K562 (cell line): ENCODE data around the gene GMIP. TPM values are rescaled to one million over a fixed set of nuclear protein-coding genes. Genes with fewer than 3 reads are reported as not detected.

Experiments
- ATAC-seq: fragments of 200-7000 bp; cut with Tn5 transposase; 3 replicates; pipeline ENCODE4 v1.9.1; 2020; ENCODE audit warnings: moderate library complexity
- BruUV-seq: library from RNA; stranded (reverse); fragments of 400-500 nt; replicated peaks from 2 replicates; lab custom pipeline; 2021; lab: Mats Ljungman, UMichigan
- CTCF ChIA-PET: fragments of 300-600 bp; formaldehyde crosslinking; extraction: SDS; loops from one replicate; lab custom pipeline; 2021; ENCODE audit warnings: low intra/inter-chr PET ratio; lab: Yijun Ruan, JAX
- POLR2A ChIA-PET: fragments of 300-600, 350-650 bp; sonication (Branson Sonifier 250); formaldehyde crosslinking; extraction: SDS; loops from one replicate; lab custom pipeline; 2021; ENCODE audit warnings: antibody characterized with exemption, inconsistent platforms; lab: Yijun Ruan, JAX
- DNase-seq, 4 experiments: peaks; one replicate each; pipeline versions ENCODE4 v3.0.0 to v3.0.0-alpha.2; 2011 to 2018; ENCODE audit warnings: low spot score in 3 of 4, mixed read lengths in 3 of 4; ENCODE audit errors: extremely low read depth in 1 of 4
- FAIRE-seq: peaks from 2 replicates; lab custom pipeline; 2011; peaks lifted over from hg19 to GRCh38; lab: Jason Lieb, UNC
- H2AFZ ChIP-seq: 2 replicates; pipeline ENCODE4 v1.6.0; 2011; ENCODE audit warnings: low read depth, low read length, control low read depth, inconsistent platforms
- H3K27ac ChIP-seq: fragments of 200-600 bp; 3 replicates; pipeline ENCODE4 v1.8.0; 2011; ENCODE audit warnings: low read depth, mild to moderate bottlenecking, control low read depth, inconsistent platforms, low read length, moderate library complexity, mixed read lengths; ENCODE audit errors: extremely low read depth
- H3K27me3 ChIP-seq, 2 experiments: fragments of 300-600 bp in 1 of 2; 2 replicates in 1 of 2; 3 replicates in 1 of 2; pipeline versions ENCODE4 v1.6.0 to v1.8.0; 2011; ENCODE audit warnings: inconsistent platforms in 2 of 2, low read length in 2 of 2, mild to moderate bottlenecking in 1 of 2, mixed read lengths in 1 of 2, moderate library complexity in 1 of 2; ENCODE audit not compliant: control insufficient read depth in 2 of 2, insufficient read depth in 2 of 2
- H3K36me3 ChIP-seq: fragments of 300-600 bp; 3 replicates; pipeline ENCODE4 v1.8.0; 2011; ENCODE audit warnings: mild to moderate bottlenecking, low read length, inconsistent platforms; ENCODE audit not compliant: control insufficient read depth, insufficient read depth
- H3K4me1 ChIP-seq, 2 experiments: fragments of 200-600 bp in 1 of 2; replicated peaks in 1 of 2; 2 replicates in 1 of 2; 3 replicates in 1 of 2; pipeline versions ENCODE4 v1.5.1 to v1.8.0; 2011; ENCODE audit warnings: inconsistent platforms in 2 of 2, low read length in 2 of 2, mild to moderate bottlenecking in 1 of 2, mixed read lengths in 1 of 2, moderate library complexity in 1 of 2; ENCODE audit not compliant: control insufficient read depth in 2 of 2, insufficient read depth in 2 of 2
- H3K4me2 ChIP-seq: 2 replicates; pipeline ENCODE4 v1.6.1; 2011; ENCODE audit warnings: low read length, control low read depth, inconsistent platforms, mixed read lengths; ENCODE audit not compliant: insufficient read depth
- H3K4me3 ChIP-seq: fragments of 200-600 bp; sonication (generic), shearing (Covaris generic); 2 replicates; pipeline ENCODE4 v1.5.1; 2016; ENCODE audit warnings: control low read depth, inconsistent platforms
- H3K79me2 ChIP-seq: fragments of 200-600 bp; 3 replicates; pipeline ENCODE4 v1.8.0; 2011; ENCODE audit warnings: low read length, inconsistent platforms; ENCODE audit not compliant: control insufficient read depth, insufficient read depth
- H3K9ac ChIP-seq, 2 experiments: 2 replicates each; pipeline versions ENCODE4 v1.6.0 to v1.6.1; 2011; ENCODE audit warnings: low read depth in 2 of 2, low read length in 2 of 2, control low read depth in 1 of 2, inconsistent platforms in 1 of 2, mild to moderate bottlenecking in 1 of 2, mixed read lengths in 1 of 2; ENCODE audit not compliant: insufficient read depth in 1 of 2
- H3K9me1 ChIP-seq: one replicate; pipeline ENCODE4 v1.6.0; 2011; ENCODE audit warnings: inconsistent platforms, mild to moderate bottlenecking, low read length, moderate library complexity; ENCODE audit not compliant: control insufficient read depth, insufficient read depth
- H3K9me3 ChIP-seq: replicated peaks from 2 replicates; pipeline ENCODE4 v1.5.1; 2011; ENCODE audit warnings: low read depth, low read length, inconsistent platforms; ENCODE audit not compliant: control insufficient read depth, insufficient read depth
- H4K20me1 ChIP-seq: replicated peaks from 2 replicates; pipeline ENCODE4 v1.6.1; 2011; ENCODE audit warnings: low read length, inconsistent platforms, mixed read lengths; ENCODE audit not compliant: control insufficient read depth, insufficient read depth
- MEF2A ChIP-seq: IDR thresholded peaks from 2 replicates; pipeline ENCODE4 v1.6.1; 2011; ENCODE audit warnings: low read depth, mild to moderate bottlenecking, low read length, moderate library complexity; ENCODE audit not compliant: control insufficient read depth
- NR2C1 ChIP-seq, 2 experiments: fragments of 450-650 bp; IDR thresholded peaks; 2 replicates each; pipeline ENCODE4 v1.6.1; 2017; ENCODE audit warnings: mild to moderate bottlenecking in 2 of 2, antibody characterized with exemption in 1 of 2, inconsistent platforms in 1 of 2, missing compliant biosample characterization in 1 of 2, missing genetic modification characterization in 1 of 2
- XRCC3 ChIP-seq: fragments of 450-650 bp; IDR thresholded peaks from 2 replicates; pipeline ENCODE4 v1.6.1; 2017; ENCODE audit warnings: mild to moderate bottlenecking, moderate library complexity
- WGBS: fragments of 100-300 bp; shearing (Covaris generic); methylation state at CpG from one replicate; pipeline ENCODE4 v1.1.6; 2016; ENCODE audit warnings: low coverage, mixed read lengths; ENCODE audit not compliant: insufficient coverage; ENCODE audit errors: missing lambda C conversion rate; 5-methylcytosine and 5-hydroxymethylcytosine counted together
- in situ Hi-C: fragments of 300-500 bp; cut with MboI; formaldehyde crosslinking; loops from 4 replicates; pipeline ENCODE4 v1.15.0; 2018; ENCODE audit warnings: inconsistent platforms, mixed read lengths
- intact Hi-C: fragments of 100-400 bp; cut with micrococcal nuclease; formaldehyde crosslinking; loops from 2 replicates; pipeline ENCODE4 v1.14.2; 2022
- polyA plus RNA-seq, 8 experiments: library from polyadenylated mRNA; depleted of rRNA in 4 of 8; stranded (reverse) in 5 of 8; unstranded in 3 of 8; fragments of >200 nt; fragmentation: Nextera tagmentation in 2 of 8; fragmentation: Illumina TruSeq in 1 of 8; extraction: Ambion mirVana in 2 of 8; extraction: Trizol in 1 of 8; gene quantifications; 2 replicates each; pipeline versions ENCODE4 v1.2.1 to v1.2.3, GENCODE V29; 2011 to 2014; ENCODE audit warnings: inconsistent platforms in 1 of 8, missing spikeins in 1 of 8
- total RNA-seq, 7 experiments: library from RNA; depleted of rRNA in 6 of 7; stranded (reverse); fragments of >200 nt in 6 of 7; fragmentation: Illumina TruSeq in 2 of 7; extraction: Trizol in 2 of 7; gene quantifications; 2 replicates each; pipeline versions ENCODE4 v1.2.1 to v1.2.3, GENCODE V29; 2011 to 2021; ENCODE audit warnings: low replicate concordance in 1 of 7
- TF ChIP-seq, protein P1 (sequence below): sonication (generic); formaldehyde crosslinking; IDR thresholded peaks from 2 replicates; pipeline ENCODE4 v1.8.1; 2023; ENCODE audit warnings: mild to moderate bottlenecking, missing genetic modification reagents

Gene GMIP
- total and polyA plus RNA-seq, 9 of the 15 experiments (the other 6 are each of a cell fraction or from before 2014, with no cell fraction given), result 0.14 to 15.8 (median 3.2) TPM

DNA sequence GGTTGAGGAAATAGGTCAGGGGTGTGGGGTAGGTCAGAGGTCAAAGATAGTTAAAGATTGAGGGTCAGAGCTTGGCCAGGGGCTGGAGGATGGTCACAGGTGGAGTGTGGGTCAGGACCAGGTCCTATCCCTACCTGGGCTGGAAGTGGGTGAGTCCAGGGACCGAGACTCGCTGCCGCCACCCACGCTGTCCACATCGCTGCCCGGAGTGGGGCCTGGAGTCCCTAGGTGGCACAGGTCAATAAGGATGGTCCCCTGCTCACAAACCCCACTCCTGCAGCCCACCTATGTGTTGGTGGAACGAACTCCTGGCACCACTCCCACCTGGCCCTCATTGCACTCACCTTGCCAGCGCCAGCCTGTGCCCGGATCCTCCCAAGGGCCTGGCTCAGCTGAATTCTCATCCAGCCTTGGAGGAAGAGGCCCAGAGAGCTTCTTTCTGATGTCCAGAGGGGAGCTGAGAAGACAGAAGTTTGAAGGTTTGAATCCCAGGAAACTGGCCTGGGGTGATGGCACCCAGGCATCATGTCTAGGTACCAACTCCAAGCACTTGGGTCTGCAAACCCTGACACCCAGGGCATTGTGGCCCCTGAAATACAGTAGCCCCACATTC lies 6.8 kb downstream of the GMIP start:
- CTCF ChIA-PET, result no interaction called here
- in situ Hi-C loops (loop anchor here (25.0 kb wide), 1 partner anchor 99 kb away; the partner anchor contains the start of genes CILP2 and YJEFN3), intact Hi-C loops (no loop called here)
- POLR2A ChIA-PET, result no interaction called here
- no peak for DNase-seq
- H3K4me3 ChIP-seq, result no peak overlapping the region
- no peak overlapping the region for H3K4me2 ChIP-seq
- no peak for FAIRE-seq
- no TSS peak for BruUV-seq
- no peaks in the 10 kb centered on the region for H3K79me2 ChIP-seq
- no peak for TF ChIP-seq MEF2A
- no peak for TF ChIP-seq NR2C1 (IDR thresholded peaks at IDR 0.05)
- TF ChIP-seq NR2C1 (tag; IDR thresholded peaks at IDR 0.05), result 0 out of 2 replicates have a peak, but pooled peaks have one; percentile 23
- no peaks in the 10 kb centered on the region for H3K9me1 ChIP-seq
- ATAC-seq, result no peak
- no peak overlapping the region for H3K9ac ChIP-seq
- no peaks in the 10 kb centered on the region for H3K9me3 ChIP-seq
- 94% methylated on average over 9 of the region's 9 CpGs for WGBS
- peaks cover 0 to 20% of the 10 kb centered on the region in 2 experiments; a peak in 2 of 5 replicates for H3K4me1 ChIP-seq
- H3K27ac ChIP-seq, result no peak overlapping the region
- H4K20me1 ChIP-seq, result no peaks in the 10 kb centered on the region
- H3K27me3 ChIP-seq, result no peaks in the 10 kb centered on the region
- H3K36me3 ChIP-seq, result peaks cover 35% of the 10 kb centered on the region; the same call in 2 of the 3 replicates
- H2AFZ ChIP-seq, result no peak overlapping the region

DNA sequence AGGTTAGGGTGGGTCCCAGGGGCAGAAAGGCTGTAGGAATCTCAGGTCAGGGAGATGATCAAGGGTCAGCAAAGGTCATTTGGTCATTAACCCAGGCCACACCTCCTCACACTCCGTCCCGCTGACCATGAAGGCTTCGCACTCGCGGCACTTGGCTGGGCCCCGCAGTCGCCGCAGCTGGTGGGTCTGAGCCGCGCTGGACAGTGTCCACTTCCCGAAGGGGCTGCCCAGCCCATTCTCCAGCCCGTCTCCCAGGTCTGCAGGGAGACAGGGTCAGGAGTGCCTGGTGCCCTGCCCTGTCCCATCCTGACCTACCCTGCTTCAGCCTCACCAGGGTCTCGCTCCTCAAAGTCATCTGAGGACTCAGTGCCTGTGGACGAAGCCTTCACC lies 8.1 kb downstream of the GMIP start:
- CTCF ChIA-PET, result no interaction called here
- TF ChIP-seq, protein P1, sequence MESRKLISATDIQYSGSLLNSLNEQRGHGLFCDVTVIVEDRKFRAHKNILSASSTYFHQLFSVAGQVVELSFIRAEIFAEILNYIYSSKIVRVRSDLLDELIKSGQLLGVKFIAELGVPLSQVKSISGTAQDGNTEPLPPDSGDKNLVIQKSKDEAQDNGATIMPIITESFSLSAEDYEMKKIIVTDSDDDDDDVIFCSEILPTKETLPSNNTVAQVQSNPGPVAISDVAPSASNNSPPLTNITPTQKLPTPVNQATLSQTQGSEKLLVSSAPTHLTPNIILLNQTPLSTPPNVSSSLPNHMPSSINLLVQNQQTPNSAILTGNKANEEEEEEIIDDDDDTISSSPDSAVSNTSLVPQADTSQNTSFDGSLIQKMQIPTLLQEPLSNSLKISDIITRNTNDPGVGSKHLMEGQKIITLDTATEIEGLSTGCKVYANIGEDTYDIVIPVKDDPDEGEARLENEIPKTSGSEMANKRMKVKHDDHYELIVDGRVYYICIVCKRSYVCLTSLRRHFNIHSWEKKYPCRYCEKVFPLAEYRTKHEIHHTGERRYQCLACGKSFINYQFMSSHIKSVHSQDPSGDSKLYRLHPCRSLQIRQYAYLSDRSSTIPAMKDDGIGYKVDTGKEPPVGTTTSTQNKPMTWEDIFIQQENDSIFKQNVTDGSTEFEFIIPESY (CRISPR knock-in tag), result 0 out of 2 replicates have a peak, but pooled peaks have one; percentile 22
- TF ChIP-seq XRCC3, result no peak
- BruUV-seq, result no TSS peak

More for the DNA sequence above, 8.1 kb downstream of the GMIP start:
- no peak overlapping the region for H3K9ac ChIP-seq
- H3K9me3 ChIP-seq, result no peaks in the 10 kb centered on the region
- H3K9me1 ChIP-seq, result no peaks in the 10 kb centered on the region
- DNase-seq (no peak), ATAC-seq (no peak), FAIRE-seq (no peak)
- no peaks in the 10 kb centered on the region for H4K20me1 ChIP-seq
- POLR2A ChIA-PET, result interaction anchor here (0.6 kb wide), 1 partner anchor 45 kb away, joined by 3 read pairs; no protein-coding TSS in a partner anchor
- H3K4me3 ChIP-seq, result no peak overlapping the region
- in situ Hi-C loops (loop anchor here (25.0 kb wide), 1 partner anchor 98 kb away; the partner anchor contains the start of genes CILP2 and YJEFN3), intact Hi-C loops (no loop called here)
- peaks cover 38% of the 10 kb centered on the region; the same call in 2 of the 3 replicates for H3K36me3 ChIP-seq
- H3K4me2 ChIP-seq, result no peak overlapping the region
- no peaks in the 10 kb centered on the region for H3K79me2 ChIP-seq
- H2AFZ ChIP-seq, result no peak overlapping the region
- H3K27me3 ChIP-seq, result no peaks in the 10 kb centered on the region
- H3K27ac ChIP-seq, result no peak overlapping the region
- WGBS, result 92% methylated on average over 14 of the region's 14 CpGs
- H3K4me1 ChIP-seq, result peaks cover 0 to 20% of the 10 kb centered on the region in 2 experiments; a peak in 2 of 5 replicates
